GM18526 (cell line): ENCODE data around the gene CTU2.
A peak's percentile ranks its signal among the peaks of the same experiment; 100 is the strongest.

Experiments used
- POLR2A ChIP-seq: IDR thresholded peaks from 3 replicates; pipeline ENCODE4 v1.6.1; 2011; ENCODE audit not compliant: insufficient read length; ENCODE audit errors: extremely low read depth

CTU2 gene

DNA sequence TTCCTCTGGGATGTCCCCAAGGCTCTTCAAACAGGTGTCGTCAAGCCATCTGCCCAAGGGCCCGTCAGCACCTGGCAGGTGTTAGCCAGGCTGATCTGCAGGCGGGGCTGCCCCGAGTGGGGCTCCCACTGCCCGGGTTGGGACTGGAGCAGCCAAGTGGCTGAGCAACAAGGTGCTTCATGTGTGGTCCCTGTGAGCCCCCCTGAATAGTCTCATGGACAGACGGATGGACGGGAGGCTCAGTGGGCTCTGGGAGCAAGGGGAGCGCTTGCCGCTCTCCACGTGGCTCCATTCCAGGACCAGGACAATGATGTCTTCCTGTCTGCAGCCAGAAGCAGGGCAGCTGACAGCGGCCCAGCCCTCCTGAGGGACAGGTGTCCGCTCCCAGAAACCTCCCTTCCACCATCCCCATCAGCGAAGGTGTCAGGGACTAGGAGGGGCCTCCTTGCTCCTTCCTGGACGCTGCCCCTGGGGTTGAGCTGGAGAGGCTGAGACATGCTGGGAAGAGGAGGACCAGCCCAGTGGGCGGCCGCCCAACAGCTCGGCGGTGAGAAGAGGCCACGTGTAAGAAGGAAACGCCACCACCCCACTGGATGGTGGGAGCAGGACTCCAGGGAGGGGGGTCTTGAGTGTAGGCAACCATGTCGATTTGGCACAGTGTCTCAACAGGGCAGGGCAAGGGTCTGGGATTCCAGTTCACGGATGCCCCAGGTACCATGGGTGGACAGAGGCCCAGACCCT, 29.6 kb upstream of the CTU2 start:
- TF ChIP-seq POLR2A: no peak

DNA sequence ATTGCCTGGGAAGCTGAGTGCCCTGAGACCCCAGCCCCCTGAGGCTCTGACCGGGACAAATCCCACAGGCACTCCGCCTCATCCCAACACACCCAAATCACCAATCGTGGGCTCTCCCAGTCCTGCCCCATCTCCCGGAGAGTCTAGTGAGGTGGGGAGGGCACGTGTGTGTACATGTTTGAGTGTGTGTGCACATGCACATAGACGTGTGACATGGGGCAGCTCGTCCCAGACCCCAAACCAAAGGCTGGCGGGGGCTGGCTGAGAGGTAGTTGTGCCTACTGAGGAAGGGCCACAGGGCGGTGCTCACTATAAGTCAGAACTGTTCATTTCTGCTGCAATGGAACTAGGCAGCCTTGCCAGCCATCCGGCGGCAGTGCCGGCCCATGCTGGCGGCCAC, 28.6 kb upstream of the CTU2 start:
- no peak for TF ChIP-seq POLR2A

DNA sequence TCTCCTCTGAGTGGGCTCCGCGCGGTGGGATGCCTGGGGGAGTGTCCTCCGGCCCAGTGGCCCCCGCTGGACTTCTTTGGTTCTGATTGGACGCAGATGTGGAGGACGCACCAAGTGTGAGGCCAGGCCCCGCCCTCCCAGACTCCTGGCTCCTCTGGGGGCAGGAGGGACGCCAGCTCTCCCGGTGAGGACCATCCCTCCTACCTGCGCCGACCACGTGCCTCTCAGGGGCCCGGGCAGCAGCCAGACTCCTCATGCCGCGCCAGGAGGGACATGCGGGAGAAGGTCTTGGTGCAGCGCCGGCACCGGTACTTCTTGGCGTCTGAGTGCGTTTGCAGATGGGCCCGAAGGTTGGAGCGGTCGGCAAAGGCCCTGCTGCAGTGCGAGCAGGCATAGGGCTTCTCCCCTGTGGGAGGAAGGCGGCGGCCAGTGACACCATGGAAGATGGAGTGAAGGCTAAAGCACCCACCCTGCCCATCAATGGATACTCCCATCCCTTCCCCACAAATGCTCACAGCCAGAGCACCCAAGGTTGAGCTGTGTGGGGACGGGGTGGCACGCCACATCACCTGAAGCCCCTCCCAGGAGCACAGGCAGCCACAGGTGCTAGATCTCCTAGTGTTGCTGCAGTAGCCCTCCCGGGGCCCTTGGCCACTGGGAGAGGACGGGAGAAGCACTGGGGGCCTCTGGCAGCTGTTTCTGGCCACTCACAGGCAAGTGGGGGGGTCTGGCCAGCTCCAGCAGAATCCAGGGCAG, 27.9 kb upstream of the CTU2 start:
- no peak for TF ChIP-seq POLR2A

DNA sequence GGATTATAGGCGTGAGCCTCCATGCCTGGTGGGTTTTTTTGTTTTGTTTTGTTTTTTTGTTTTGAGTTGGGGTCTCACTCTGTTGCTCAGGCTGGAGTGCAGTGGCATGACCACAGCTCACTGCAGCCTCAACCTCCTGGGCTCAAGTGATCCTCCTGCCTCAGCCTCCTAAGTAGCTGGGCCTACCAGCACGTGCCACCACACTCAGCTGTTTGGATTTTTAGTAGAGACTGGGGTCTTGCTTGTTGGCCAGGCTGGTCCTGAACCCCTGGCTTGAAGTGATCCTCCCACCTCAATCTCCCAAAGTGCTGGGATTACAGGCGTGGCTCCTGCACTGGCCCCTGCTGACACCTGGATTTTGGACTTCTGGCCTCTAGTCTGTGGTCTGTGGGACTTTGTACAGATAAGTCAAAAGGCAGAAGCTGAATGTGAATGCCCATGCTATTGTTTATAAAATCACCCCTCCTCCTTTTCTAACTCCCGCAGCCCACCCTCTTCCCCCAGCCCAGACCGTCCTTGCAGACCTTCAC, 25.7 kb upstream of the CTU2 start:
- TF ChIP-seq POLR2A: no peak

DNA sequence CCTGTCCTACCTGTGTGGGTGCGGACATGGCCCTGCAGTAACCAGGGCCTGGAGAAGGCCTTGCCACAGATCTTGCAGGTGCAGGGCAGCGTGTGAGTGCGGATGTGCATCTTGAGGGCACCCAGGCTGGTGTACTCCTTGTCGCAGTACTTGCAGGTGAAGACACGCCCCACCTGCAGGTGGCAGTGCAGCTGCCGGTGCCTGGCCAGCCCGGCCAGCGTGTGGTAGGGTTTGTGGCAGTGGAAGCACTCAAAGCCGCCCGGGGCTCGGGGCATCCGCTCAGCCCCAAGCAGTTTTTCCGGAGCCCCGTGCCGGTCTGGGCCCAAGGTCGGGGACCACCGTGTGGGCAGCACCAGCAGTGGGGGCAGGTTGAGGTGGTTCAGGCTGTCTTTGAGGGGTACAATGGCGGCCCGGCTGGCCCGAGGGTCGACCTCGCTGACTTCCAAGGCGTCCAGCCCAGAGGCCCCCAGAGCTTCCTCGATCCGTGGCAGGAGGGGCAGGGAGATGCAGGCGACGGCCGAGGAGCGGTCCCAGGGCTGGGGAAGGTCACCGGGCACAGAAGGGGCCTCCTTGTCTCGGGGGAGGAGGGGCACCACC, 25.1 kb upstream of the CTU2 start:
- TF ChIP-seq POLR2A: no peak

DNA sequence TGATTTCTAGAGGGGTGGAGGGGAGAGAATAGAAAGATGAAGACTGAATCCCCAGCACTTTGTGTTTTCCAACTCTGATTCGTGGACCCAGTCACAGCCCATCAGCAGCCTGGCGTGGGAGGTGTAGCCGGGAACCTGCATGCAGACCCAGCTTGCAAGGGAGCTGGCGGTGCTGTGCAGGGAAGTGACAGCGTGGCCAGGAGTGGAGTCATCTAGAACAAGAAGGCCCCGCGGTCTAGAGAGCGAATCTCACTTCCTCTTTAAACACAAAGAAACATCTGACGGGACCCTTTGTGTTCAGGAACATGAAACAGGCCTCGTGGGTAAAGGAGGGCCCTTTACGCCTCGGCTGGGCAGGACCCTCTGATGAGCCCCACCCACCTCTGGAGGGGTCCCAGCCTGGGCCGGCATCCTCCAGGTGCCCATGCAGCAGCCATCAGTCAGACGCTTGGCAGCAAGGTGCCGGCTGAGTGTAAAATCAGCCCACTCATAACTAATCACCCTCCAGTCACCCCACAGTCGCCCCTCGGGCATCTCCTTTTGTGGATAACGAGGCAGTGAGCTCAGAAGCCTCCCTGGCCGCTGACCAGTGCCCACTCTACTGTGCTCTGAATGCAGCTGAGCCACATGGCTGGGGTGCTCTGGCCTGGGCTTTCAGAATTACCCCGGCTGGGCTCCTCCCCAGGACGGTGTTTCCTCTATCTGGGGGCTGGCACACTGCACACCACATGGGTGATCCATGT, 24.4 kb upstream of the CTU2 start:
- peak; percentile 47 for TF ChIP-seq POLR2A

DNA sequence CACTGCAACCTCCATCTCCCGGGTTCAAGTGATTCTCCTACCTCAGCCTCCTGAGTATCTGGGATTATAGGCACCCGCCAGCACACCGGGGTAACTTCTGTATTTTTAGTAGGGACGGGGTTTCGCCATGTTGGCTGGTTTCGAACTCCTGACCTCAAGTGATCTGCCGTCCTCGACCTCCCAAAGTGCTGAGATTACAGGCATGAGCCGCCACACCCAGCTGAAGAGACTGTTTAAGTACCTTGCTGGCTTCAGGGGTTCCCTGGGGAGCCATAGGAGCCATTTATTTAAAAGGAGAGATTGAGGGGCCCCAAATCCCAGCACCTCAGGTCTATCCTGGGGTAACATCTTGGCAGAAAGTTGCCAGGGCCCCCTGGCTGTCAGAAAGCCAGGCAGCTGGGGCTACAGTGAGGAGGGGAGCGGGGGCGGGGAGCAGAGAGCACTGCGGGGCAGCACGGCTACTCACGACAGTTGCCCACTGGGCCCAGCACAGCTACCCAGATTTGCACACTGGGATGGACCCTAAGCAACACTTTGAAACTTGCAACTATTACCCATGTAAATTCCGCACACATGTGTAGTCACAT, 21.6 kb upstream of the CTU2 start:
- TF ChIP-seq POLR2A: no peak

DNA sequence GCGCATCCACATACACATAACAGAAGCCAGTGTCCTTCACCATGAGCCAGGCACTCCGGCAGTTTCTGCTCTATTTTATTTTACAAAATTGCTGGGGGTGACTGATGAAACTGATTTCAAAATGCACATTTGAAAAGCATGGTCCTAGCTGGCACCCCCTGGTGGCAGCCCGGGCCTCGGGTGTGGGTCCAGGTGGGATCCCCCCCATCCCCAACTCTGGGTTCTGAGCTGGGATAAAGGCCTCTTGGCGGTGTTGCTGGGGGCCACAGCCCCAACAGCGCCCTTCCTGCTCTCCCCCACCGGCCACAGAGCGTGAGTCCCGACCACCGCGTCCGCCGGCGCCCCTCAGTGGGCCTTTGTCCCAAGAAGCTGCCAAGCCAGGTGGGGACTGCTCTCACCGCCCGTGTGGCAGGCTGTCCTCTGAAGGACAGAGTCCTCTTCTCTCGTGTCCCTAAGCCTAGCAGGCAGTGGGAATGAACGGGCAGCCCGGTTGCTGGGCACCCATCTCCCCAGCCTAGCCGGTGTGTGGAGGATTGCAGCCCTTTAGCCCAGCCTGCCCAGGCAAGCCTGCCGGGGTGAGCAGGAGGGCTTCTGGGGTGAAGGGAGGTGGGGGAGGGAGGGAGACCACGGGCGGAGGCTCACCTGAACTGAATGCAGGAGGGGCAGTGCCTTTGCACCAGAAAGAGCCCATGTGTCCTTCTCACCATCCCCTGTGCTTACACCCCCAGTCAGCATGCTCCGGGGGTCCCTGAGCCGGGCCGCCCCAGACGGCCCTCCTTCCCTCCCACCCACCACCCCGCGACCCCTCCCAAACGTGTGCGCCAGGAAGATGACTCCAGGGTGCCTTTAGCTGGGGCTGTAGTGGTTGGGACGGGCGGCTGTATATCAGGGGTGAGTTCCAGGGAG, 20.9 kb upstream of the CTU2 start:
- no peak for TF ChIP-seq POLR2A

DNA sequence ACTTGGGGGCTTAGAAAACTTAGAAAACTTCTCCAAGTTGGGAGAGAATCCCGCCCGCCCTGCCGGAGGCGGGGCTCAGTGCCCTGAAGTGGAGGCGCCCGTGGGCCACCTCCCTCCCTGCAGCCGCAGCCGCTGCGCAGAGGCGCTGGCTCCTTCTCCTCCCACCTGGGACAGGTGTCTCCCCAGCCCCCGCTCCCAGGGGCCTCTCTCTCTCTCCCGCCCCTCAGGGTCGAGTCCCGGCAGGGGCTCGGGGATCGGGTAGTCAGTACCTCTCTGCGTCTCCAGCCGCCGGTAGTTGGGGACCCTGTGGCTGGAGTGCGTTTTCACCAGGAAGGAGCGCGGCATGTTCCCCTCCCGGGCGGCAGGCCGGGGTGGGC, 20.3 kb upstream of the CTU2 start:
- TF ChIP-seq POLR2A: no peak

DNA sequence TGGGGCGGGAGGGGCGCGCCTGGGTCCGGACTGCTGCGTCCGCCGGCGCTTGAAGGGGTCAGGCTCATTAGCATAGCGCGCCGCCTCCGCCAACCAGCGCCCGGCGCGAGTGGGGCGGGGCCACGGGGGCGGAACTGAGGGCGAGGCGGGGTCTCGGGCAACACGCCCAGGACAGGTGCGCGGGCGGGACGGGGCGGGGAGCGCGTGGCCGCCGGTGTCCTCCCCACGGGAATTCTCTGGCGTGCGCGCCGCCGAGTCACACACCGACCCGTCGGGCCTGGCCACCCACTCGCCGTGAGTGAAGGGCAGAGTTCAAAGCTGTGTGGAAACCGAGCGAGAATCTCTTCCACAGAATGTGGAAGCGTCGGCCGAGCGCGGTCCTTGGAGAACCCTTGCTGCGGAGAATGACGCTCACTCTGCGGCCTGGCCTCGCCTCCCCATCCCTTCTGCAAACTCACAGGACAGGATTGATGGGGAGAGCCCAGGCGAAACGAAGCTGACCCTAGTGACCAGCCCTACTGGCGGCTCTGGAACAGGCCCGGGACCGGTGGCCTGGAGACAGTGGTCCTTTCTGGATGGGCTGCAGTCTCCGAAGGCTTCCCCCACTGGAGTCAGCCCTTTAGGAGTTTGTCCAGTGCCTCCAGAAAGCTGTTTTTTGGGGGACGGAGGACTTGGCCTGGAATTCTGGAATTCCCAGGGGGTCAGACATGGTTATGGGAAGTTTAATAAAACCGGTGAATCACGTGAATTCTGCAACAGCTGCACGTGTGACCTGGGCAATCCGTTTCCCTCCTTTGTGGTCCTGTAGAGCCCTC, 19.7 kb upstream of the CTU2 start, which contains the start of gene SNAI3:
Gene SNAI3, minus strand, starts transcription at position 69 of the 815 bp plus-strand sequence. CDS start 101 bp downstream, outside the sequence.
- no peak for TF ChIP-seq POLR2A

DNA sequence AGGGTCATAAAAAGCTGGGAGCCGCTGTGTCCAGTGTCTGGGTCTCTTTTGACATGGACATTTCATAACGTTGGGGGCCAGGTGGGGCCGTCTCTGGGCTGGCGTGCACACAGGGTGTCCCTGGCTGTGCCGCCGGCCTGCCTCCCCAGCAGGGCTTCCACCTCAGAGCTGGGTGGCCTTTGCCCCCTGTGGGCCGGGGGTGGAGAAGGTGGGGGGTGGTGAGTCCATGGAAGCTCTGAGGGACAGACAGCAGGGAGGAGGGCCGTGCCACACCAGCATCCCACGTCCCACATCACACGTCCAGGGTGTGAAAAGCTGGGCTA, 19.1 kb upstream of the CTU2 start:
- no peak for TF ChIP-seq POLR2A

DNA sequence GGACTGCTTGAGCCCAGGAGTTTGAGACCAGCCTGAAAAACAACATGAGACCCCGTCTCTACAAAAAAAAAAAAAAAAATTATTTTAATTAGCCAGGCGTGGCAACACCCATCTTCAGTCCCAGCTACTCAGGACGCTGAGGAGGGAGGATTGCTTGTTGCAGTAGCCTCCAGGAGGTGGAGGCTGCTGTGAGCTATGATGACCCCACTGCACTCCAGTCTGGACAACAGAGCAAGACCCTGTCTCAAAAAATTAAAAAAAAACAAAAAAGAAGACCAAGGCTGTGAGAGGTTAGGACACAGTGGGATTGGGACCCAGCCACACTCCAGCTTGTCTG, 18.7 kb upstream of the CTU2 start:
- TF ChIP-seq POLR2A: no peak

DNA sequence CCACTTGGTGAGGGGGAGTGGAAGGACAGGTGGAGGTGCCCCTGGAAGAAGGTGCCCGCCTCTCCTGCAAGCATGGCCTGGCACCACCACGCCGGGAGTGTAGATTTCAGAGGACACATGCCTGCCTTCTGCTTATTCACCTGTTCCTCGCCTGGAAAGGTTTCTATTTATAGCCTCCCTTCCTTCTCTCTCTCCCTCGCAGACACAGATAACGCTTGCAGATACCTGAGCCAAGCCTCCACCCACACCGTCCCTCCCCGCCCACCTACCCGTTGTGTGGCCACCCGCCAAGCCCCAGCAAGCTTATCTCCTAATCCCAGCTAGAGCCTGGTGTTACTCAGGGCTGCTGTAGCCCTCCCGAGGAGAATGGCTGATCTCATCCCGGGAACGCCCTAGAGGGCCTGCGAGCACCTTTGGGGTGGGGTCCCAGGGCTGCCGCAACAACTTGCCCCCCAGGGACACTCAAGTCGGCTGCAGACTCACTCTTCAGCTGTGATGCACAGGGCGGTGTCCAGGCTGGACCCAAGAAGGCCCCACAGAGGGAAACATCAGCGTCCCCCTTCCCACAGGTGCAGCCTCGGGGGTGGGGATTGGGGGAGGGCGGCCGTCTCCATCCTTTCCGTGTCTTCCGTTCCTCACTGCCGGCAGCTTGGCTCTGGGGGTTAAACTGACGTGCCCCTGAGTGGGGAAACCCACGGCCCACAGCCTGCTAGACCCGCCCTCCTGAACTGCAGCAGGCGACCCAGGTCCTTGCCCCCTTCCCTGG, 18.1 kb upstream of the CTU2 start:
- TF ChIP-seq POLR2A: no peak
